SK-N-SH (cell line): ENCODE measurements around the gene KLRC2. TPM values are rescaled to one million over a fixed set of nuclear protein-coding genes. Genes with fewer than 3 reads are reported as not detected.

Source experiments
- CTCF ChIA-PET: fragments of 300-600, 350-600 bp; formaldehyde crosslinking; extraction: SDS; loops from one replicate; lab custom pipeline; 2021; lab: Yijun Ruan, JAX
- POLR2A ChIA-PET: fragments of 350-600 bp; sonication (Branson Sonifier 250); formaldehyde crosslinking; extraction: SDS; loops from one replicate; lab custom pipeline; 2020; ENCODE audit warnings: antibody characterized with exemption, inconsistent platforms; lab: Yijun Ruan, JAX
- DNase-seq: peaks from one replicate; pipeline ENCODE4 v3.0.0; 2012
- H2AFZ ChIP-seq: fragments of 200-600 bp; sonication (generic); 2 replicates; pipeline ENCODE4 v1.8.1; 2016; ENCODE audit warnings: antibody characterized with exemption, mild to moderate bottlenecking, low read depth
- H3F3A ChIP-seq: fragments of 200-600 bp; sonication (generic); replicated peaks from 2 replicates; pipeline ENCODE3; 2016; ENCODE audit warnings: antibody characterized with exemption, mild to moderate bottlenecking; ENCODE audit not compliant: insufficient read depth
- H3K27ac ChIP-seq, 2 experiments: fragments of 200-500 bp in 1 of 2; fragments of 200-600 bp in 1 of 2; sonication (Bioruptor generic) in 1 of 2; sonication (generic), shearing (Covaris generic) in 1 of 2; 2 replicates each; pipeline versions ENCODE4 v1.5.1 to v1.6.1; 2014 to 2016; ENCODE audit warnings: low read depth in 2 of 2, inconsistent platforms in 1 of 2, low read length in 1 of 2, mild to moderate bottlenecking in 1 of 2, mixed read lengths in 1 of 2
- H3K27me3 ChIP-seq: fragments of 200-600 bp; sonication (generic), shearing (Covaris generic); 2 replicates; pipeline ENCODE4 v1.6.1; 2016; ENCODE audit warnings: mixed run types; ENCODE audit not compliant: insufficient read depth
- H3K36me3 ChIP-seq, 2 experiments: fragments of 200-500 bp in 1 of 2; fragments of 200-600 bp in 1 of 2; sonication (Bioruptor generic) in 1 of 2; sonication (generic) in 1 of 2; replicated peaks in 1 of 2; 2 replicates each; pipeline versions ENCODE3 to v1.5.1; 2014 to 2016; ENCODE audit warnings: low read length in 1 of 2, mild to moderate bottlenecking in 1 of 2; ENCODE audit not compliant: insufficient read depth in 2 of 2, control insufficient read depth in 1 of 2
- H3K4me1 ChIP-seq, 2 experiments: fragments of 200-500 bp in 1 of 2; fragments of 200-600 bp in 1 of 2; sonication (Bioruptor generic) in 1 of 2; sonication (generic), shearing (Covaris generic) in 1 of 2; 2 replicates each; pipeline versions ENCODE4 v1.5.1 to v1.6.1; 2014 to 2016; ENCODE audit warnings: low read depth in 1 of 2, low read length in 1 of 2, mixed run types in 1 of 2; ENCODE audit not compliant: insufficient read depth in 2 of 2, control insufficient read depth in 1 of 2
- H3K4me2 ChIP-seq: fragments of 200-600 bp; sonication (generic), shearing (Covaris generic); 2 replicates; pipeline ENCODE4 v1.6.1; 2017; ENCODE audit warnings: mixed run types
- H3K4me3 ChIP-seq, 2 experiments: fragments of 200-500 bp in 1 of 2; fragments of 200-600 bp in 1 of 2; sonication (Bioruptor generic) in 1 of 2; sonication (generic), shearing (Covaris generic) in 1 of 2; 2 replicates each; pipeline versions ENCODE4 v1.5.1 to v1.8.1; 2014 to 2016; ENCODE audit warnings: low read depth in 2 of 2, inconsistent platforms in 1 of 2, low read length in 1 of 2, mild to moderate bottlenecking in 1 of 2, mixed read lengths in 1 of 2, moderate library complexity in 1 of 2
- H3K79me2 ChIP-seq: fragments of 200-600 bp; sonication (generic); 2 replicates; pipeline ENCODE4 v1.8.1; 2017; ENCODE audit warnings: mild to moderate bottlenecking; ENCODE audit not compliant: insufficient read depth
- H3K9ac ChIP-seq: fragments of 200-600 bp; sonication (generic); 2 replicates; pipeline ENCODE4 v1.6.1; 2017; ENCODE audit warnings: mixed run types
- H3K9me2 ChIP-seq: fragments of 200-600 bp; sonication (generic); 2 replicates; pipeline ENCODE4 v1.6.1; 2017; ENCODE audit warnings: mixed run types
- H3K9me3 ChIP-seq: fragments of 200-600 bp; sonication (generic); 2 replicates; pipeline ENCODE4 v1.6.1; 2017; ENCODE audit warnings: mixed run types, mild to moderate bottlenecking, moderate library complexity
- H4K20me1 ChIP-seq: fragments of 200-600 bp; sonication (generic); 2 replicates; pipeline ENCODE4 v1.6.1; 2017; ENCODE audit warnings: mild to moderate bottlenecking, mixed run types; ENCODE audit not compliant: insufficient read depth
- CHD2 ChIP-seq: fragments of 150-350 bp; IDR thresholded peaks from 2 replicates; pipeline ENCODE4 v1.6.1; 2018; ENCODE audit warnings: low read length; ENCODE audit not compliant: partially characterized antibody
- CTCF ChIP-seq: fragments of 200-600 bp; sonication (generic); IDR thresholded peaks from 2 replicates; pipeline ENCODE4 v1.6.1; 2017; ENCODE audit warnings: antibody characterized with exemption, mild to moderate bottlenecking, moderate library complexity
- ELF1 ChIP-seq: IDR thresholded peaks from 2 replicates; pipeline ENCODE4 v1.4.0; 2012
- EP300 ChIP-seq, 2 experiments: IDR thresholded peaks; 2 replicates each; pipeline versions ENCODE4 v1.4.0 to v1.6.1; 2012; ENCODE audit warnings: borderline replicate concordance in 1 of 2, low read depth in 1 of 2, low read length in 1 of 2
- FOXM1 ChIP-seq: IDR thresholded peaks from 2 replicates; pipeline ENCODE4 v1.4.0; 2012; ENCODE audit warnings: low read depth, mild to moderate bottlenecking
- GABPA ChIP-seq: IDR thresholded peaks from 2 replicates; pipeline ENCODE4 v1.4.0; 2012; ENCODE audit warnings: low read depth, mild to moderate bottlenecking
- IRF3 ChIP-seq: fragments of 150-350 bp; IDR thresholded peaks from 2 replicates; pipeline ENCODE4 v1.6.1; 2016; ENCODE audit warnings: mild to moderate bottlenecking, low read depth, low read length
- JUND ChIP-seq: IDR thresholded peaks from 2 replicates; pipeline ENCODE4 v1.4.0; 2012
- MAX ChIP-seq: IDR thresholded peaks from 2 replicates; pipeline ENCODE4 v1.4.0; 2012; ENCODE audit warnings: low read depth
- MEF2A ChIP-seq: IDR thresholded peaks from 2 replicates; pipeline ENCODE4 v1.4.0; 2012; ENCODE audit warnings: low read depth, borderline replicate concordance
- MXI1 ChIP-seq: IDR thresholded peaks from 2 replicates; pipeline ENCODE4 v1.6.1; 2012; ENCODE audit warnings: mild to moderate bottlenecking, low read depth, low read length, improper control_type of control experiment
- PBX3 ChIP-seq: IDR thresholded peaks from 2 replicates; pipeline ENCODE4; 2012
- POLR2AphosphoS5 ChIP-seq: IDR thresholded peaks from 2 replicates; pipeline ENCODE4 v1.6.1; 2012; ENCODE audit warnings: low read depth, low read length
- RAD21 ChIP-seq: IDR thresholded peaks from 2 replicates; pipeline ENCODE4 v1.6.1; 2012; ENCODE audit warnings: mild to moderate bottlenecking, low read length
- RFX5 ChIP-seq: IDR thresholded peaks from 2 replicates; pipeline ENCODE4 v1.6.1; 2012; ENCODE audit warnings: mild to moderate bottlenecking, improper control_type of control experiment, low read length
- RXRA ChIP-seq: IDR thresholded peaks from 2 replicates; pipeline ENCODE4 v1.4.0; 2012; ENCODE audit warnings: low read depth, mild to moderate bottlenecking, borderline replicate concordance
- SIN3A ChIP-seq: IDR thresholded peaks from 2 replicates; pipeline ENCODE4 v1.6.1; 2012; ENCODE audit warnings: low read depth, mild to moderate bottlenecking, low read length, moderate library complexity, borderline replicate concordance
- TAF1 ChIP-seq: IDR thresholded peaks from 2 replicates; pipeline ENCODE4 v1.6.1; 2012; ENCODE audit warnings: low read depth, mild to moderate bottlenecking, low read length, moderate library complexity, borderline replicate concordance
- TEAD4 ChIP-seq: IDR thresholded peaks from 2 replicates; pipeline ENCODE4 v1.4.0; 2012; ENCODE audit warnings: mild to moderate bottlenecking, borderline replicate concordance; ENCODE audit not compliant: insufficient read depth
- YY1 ChIP-seq: IDR thresholded peaks from 2 replicates; pipeline ENCODE4 v1.4.0; 2012; ENCODE audit warnings: low read depth, mild to moderate bottlenecking
- ZBTB33 ChIP-seq: IDR thresholded peaks from 2 replicates; pipeline ENCODE4 v1.4.0; 2012; ENCODE audit warnings: low read depth, borderline replicate concordance
- WGBS: methylation state at CpG from one replicate; pipeline ENCODE4 v1.1.6; 2017; ENCODE audit warnings: low lambda C conversion rate; 5-methylcytosine and 5-hydroxymethylcytosine counted together
- polyA plus RNA-seq, 3 experiments: library from polyadenylated mRNA; depleted of rRNA; stranded (reverse); fragments of >200 nt; gene quantifications; 2 replicates each; pipeline ENCODE4 v1.2.3, GENCODE V29; 2012

Gene KLRC2
- polyA plus RNA-seq, 1 of the 3 experiments (the other 2 are of a cell fraction): not detected

- Histone ChIP-seq H3F3A (no peaks in the 10 kb centered on the region), H2AFZ (no peak overlapping the region), H3K27ac (no peak overlapping the region), H3K4me3 (no peak overlapping the region), H3K79me2 (no peaks in the 10 kb centered on the region), H3K36me3 (no peaks in the 10 kb centered on the region), H3K9me3 (no peaks in the 10 kb centered on the region), H3K4me2 (no peak overlapping the region), H4K20me1 (no peaks in the 10 kb centered on the region), H3K9ac (no peak overlapping the region), H3K4me1 (no peaks in the 10 kb centered on the region), H3K27me3 (no peaks in the 10 kb centered on the region), H3K9me2 (no peaks in the 10 kb centered on the region)
- CTCF ChIA-PET: no interaction called here
- TF ChIP-seq TEAD4 (no peak), RXRA (no peak), CHD2 (no peak)
- DNase-seq: no peak
- POLR2A ChIA-PET: no interaction called here
- WGBS: no CpG with 5 or more reads among the region's 4 CpGs
Measured at GRCh38 chr12:10466311-10466710, 30.5 kb upstream of the KLRC2 start.

- Histone ChIP-seq H3F3A (no peaks in the 10 kb centered on the region), H3K9me2 (no peaks in the 10 kb centered on the region), H4K20me1 (no peaks in the 10 kb centered on the region), H2AFZ (no peak overlapping the region), H3K4me2 (no peak overlapping the region), H3K9me3 (no peaks in the 10 kb centered on the region), H3K79me2 (no peaks in the 10 kb centered on the region), H3K4me3 (no peak overlapping the region), H3K9ac (no peak overlapping the region), H3K27ac (no peak overlapping the region), H3K4me1 (no peaks in the 10 kb centered on the region), H3K27me3 (no peaks in the 10 kb centered on the region), H3K36me3 (no peaks in the 10 kb centered on the region)
- DNase-seq: no peak
- WGBS: 19% methylated on average over 3 of the region's 3 CpGs
- ChIA-PET CTCF (no interaction called here), POLR2A (no interaction called here)
- TF ChIP-seq RAD21: no peak
- TF ChIP-seq CTCF: no peak
- TF ChIP-seq SIN3A: no peak
- TF ChIP-seq JUND: no peak
- no peak for TF ChIP-seq FOXM1
- no peak for TF ChIP-seq RXRA
- TF ChIP-seq RFX5: no peak
- no peak for TF ChIP-seq MEF2A
- no peak for TF ChIP-seq TAF1
- TF ChIP-seq ZBTB33: no peak
- no peak for TF ChIP-seq CHD2
- TF ChIP-seq EP300 (IDR thresholded peaks at IDR 0.05; ENCODE audit: borderline replicate concordance in 1 of 2, low read depth in 1 of 2, low read length in 1 of 2): no peak
- no peak for TF ChIP-seq MAX
- TF ChIP-seq POLR2AphosphoS5: no peak
- TF ChIP-seq GABPA: no peak
- no peak for TF ChIP-seq MXI1
- TF ChIP-seq ELF1: no peak
- no peak for TF ChIP-seq YY1
- no peak for TF ChIP-seq PBX3
- TF ChIP-seq IRF3: no peak
Measured at GRCh38 chr12:10457760-10458159, 21.9 kb upstream of the KLRC2 start.
